GM21528 (cell line): Measurements from ENCODE around the gene JPH2.

Experiments used
- ATAC-seq: cut with Tn5 transposase; IDR thresholded peaks from one replicate; pipeline ENCODE4 v1.9.1; 2021; ENCODE audit warnings: mild to moderate bottlenecking, moderate library complexity; ENCODE audit not compliant: unreplicated experiment, low FRiP score

The JPH2 gene

GRCh38 chr20:44160133-44160532 is 26.9 kb downstream of the JPH2 start:
- no peak for ATAC-seq

GRCh38 chr20:44159711-44160110 is 27.3 kb downstream of the JPH2 start:
- ATAC-seq, result no peak

GRCh38 chr20:44159125-44159524 is 27.9 kb downstream of the JPH2 start:
- no peak for ATAC-seq

- no peak for ATAC-seq
Measured at GRCh38 chr20:44157061-44157460, 29.9 kb downstream of the JPH2 start.

GRCh38 chr20:44154521-44155001 is 32.4 kb downstream of the JPH2 start:
- ATAC-seq, result no peak

- ATAC-seq, result no peak
Measured at GRCh38 chr20:44153636-44154043, 33.3 kb downstream of the JPH2 start.

GRCh38 chr20:44151621-44152416 is 35.2 kb downstream of the JPH2 start:
- ATAC-seq, result no peak

- no peak for ATAC-seq
Measured at GRCh38 chr20:44146272-44146671, 40.7 kb downstream of the JPH2 start.

- no peak for ATAC-seq
Measured at GRCh38 chr20:44145131-44145775, 41.7 kb downstream of the JPH2 start.

- no peak for ATAC-seq
Measured at GRCh38 chr20:44143936-44144335, 43.1 kb downstream of the JPH2 start.

- no peak for ATAC-seq
Measured at GRCh38 chr20:44142413-44142812, 44.6 kb downstream of the JPH2 start.

GRCh38 chr20:44141873-44142272 is 45.1 kb downstream of the JPH2 start:
- no peak for ATAC-seq

- ATAC-seq, result no peak
Measured at GRCh38 chr20:44138867-44139266, 48.1 kb downstream of the JPH2 start.

GRCh38 chr20:44137266-44137801 is 49.7 kb downstream of the JPH2 start:
- ATAC-seq, result no peak

- ATAC-seq, result no peak
Measured at GRCh38 chr20:44136579-44137265, 50.3 kb downstream of the JPH2 start.

- ATAC-seq, result no peak
Measured at GRCh38 chr20:44135417-44136204, 51.4 kb downstream of the JPH2 start.

GRCh38 chr20:44135012-44135412 is 52.0 kb downstream of the JPH2 start:
- ATAC-seq, result no peak

GRCh38 chr20:44133424-44133823 is 53.6 kb downstream of the JPH2 start:
- ATAC-seq, result no peak

GRCh38 chr20:44131704-44132103 is 55.3 kb downstream of the JPH2 start:
- no peak for ATAC-seq
